GM12873 (cell line): Measurements from ENCODE around the gene GCM1.

ENCODE experiments used
- CTCF ChIP-seq: IDR thresholded peaks from 2 replicates; pipeline ENCODE4 v1.5.1; 2012; ENCODE audit warnings: low read depth, mild to moderate bottlenecking, moderate library complexity, low read length, control low read depth; ENCODE audit not compliant: insufficient read depth; ENCODE audit errors: missing control alignments

The GCM1 gene

GRCh38 chr6:53115741-53116140 is 32.9 kb downstream of the GCM1 start:
- TF ChIP-seq CTCF, result no peak

DNA sequence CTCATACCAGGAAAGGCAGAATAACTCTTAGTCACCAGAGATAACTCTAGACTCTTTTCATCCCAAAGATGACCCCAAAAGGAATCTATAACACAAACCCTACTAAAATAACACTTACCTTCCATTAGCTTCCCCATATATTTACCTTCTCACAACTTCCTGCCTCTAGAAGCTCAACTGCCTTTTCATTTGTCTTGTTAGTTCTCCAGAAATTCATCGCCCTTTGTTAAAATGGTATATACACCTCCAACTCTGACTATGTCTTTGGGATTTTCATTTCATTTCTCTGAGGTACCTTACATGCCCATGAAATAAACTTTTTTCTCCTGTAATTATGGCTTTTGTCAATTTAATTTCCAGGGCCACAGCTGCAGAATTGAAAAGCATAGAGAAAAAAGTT is 33.5 kb downstream of the GCM1 start:
- TF ChIP-seq CTCF, result no peak

- TF ChIP-seq CTCF, result no peak
These were observed 34.9 kb downstream of the GCM1 start for GRCh38 chr6:53113742-53114141.

DNA sequence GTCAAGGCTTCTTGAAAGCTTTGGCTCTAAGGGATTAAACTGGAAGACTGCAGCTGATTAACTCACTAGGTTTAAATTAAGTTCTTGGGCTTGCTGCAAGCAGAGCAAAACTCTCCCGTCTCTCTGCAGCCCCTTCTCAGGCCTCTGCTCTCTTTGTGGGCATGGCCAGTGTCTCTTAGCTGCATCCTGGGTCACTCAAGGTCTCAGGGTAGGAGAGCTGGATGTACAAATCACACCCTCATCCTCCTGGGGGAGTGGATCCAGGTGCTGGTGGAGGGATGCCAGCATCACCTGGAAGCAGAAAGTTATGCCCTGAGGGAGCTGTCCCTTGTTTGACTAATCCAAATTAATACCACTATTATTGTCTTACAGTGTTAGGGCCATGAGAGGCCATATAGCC is 35.8 kb downstream of the GCM1 start:
- no peak for TF ChIP-seq CTCF

- no peak for TF ChIP-seq CTCF
These were observed 36.2 kb downstream of the GCM1 start for GRCh38 chr6:53112404-53112803.

DNA sequence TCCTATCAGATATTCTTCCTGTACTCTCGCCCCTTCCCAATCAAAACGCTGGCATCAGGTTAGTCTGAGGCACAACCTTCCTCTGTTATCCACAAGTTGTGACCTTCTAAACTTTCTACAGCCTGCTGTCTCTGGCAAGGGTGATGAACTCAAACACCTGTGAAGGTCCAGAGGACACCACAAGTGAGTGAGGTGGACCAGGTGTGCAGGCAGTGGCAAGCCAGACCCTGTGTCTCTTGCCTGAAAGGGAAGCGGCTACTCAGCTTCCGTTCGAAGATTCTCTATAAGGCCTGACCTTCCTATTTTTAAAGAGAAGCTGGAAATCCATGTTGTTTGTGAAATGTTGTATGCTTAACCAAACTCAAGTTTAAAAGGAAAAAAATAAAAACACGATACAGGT is 36.8 kb downstream of the GCM1 start:
- no peak for TF ChIP-seq CTCF

GRCh38 chr6:53109612-53110011 is 39.0 kb downstream of the GCM1 start:
- no peak for TF ChIP-seq CTCF

DNA sequence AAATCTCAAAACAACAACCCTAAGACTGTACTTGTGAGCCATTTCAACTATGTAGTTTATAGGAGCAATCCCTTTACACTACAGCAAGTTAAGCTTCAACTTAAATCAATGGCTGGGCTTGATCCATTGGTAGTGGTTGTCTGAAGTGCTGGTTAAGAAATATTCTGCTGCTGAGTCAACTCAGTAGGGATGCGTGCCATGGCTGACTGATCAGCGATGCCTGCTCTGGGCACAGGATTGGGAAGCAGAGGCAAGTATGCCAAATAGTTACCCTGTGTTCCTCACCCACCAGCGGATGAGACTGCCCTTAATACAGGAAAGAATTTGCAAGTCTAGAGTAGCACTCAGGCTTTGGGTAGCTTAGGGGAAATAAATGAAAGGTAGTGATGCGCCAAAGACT is 41.5 kb downstream of the GCM1 start:
- no peak for TF ChIP-seq CTCF
